Colonic mucosa (tissue), 4 donors: ENCODE measurements around the gene DPH7. TPM values are rescaled to one million over a fixed set of nuclear protein-coding genes. Genes with fewer than 3 reads are reported as not detected.

ENCODE experiments used
- DNase-seq: peaks from one replicate; pipeline ENCODE4 v3.0.0-alpha.2; 2020
- H3K27ac ChIP-seq: fragments of 200-600 bp; one replicate; pipeline ENCODE4 v1.8.0; 2021
- H3K27me3 ChIP-seq: fragments of 200-600 bp; one replicate; pipeline ENCODE4 v1.8.0; 2021
- H3K36me3 ChIP-seq: fragments of 200-600 bp; one replicate; pipeline ENCODE4 v1.8.0; 2021
- H3K4me1 ChIP-seq: fragments of 200-600 bp; one replicate; pipeline ENCODE4 v1.8.0; 2021; ENCODE audit warnings: mild to moderate bottlenecking
- H3K4me3 ChIP-seq: fragments of 200-600 bp; one replicate; pipeline ENCODE4 v1.8.0; 2021
- H3K9ac ChIP-seq, 2 donors: one replicate each; pipeline ENCODE4 v1.7.0; 2013; ENCODE audit warnings: control low read depth in 2 of 2, low read depth in 2 of 2, low read length in 2 of 2
- H3K9me3 ChIP-seq: fragments of 200-600 bp; one replicate; pipeline ENCODE4 v1.8.0; 2021
- intact Hi-C: fragments of 100-400 bp; cut with DNase I; formaldehyde crosslinking; loops from one replicate; pipeline ENCODE4 v1.14.1; 2022
- total RNA-seq, 2 donors: library from RNA; stranded (reverse); fragmentation: NEBNext Ultra II Directional in 1 of 2; extraction: Animal tissue kit (Norgen Biotek cat#: 25700) in 1 of 2; gene quantifications; one replicate each; pipeline ENCODE4 v1.2.1, GENCODE V29; 2021
- TF ChIP-seq, protein P1 (sequence below): fragments of 200-600 bp; IDR thresholded peaks from one replicate; pipeline ENCODE4 v1.8.0; 2022; ENCODE audit warnings: antibody characterized with exemption, mild to moderate bottlenecking
- donor health status: healthy.
- donor health status: DM: no; HTN: no; CAD: no.
- donor health status: DM: no; HTN: no; CAD: no.

Gene DPH7
- total RNA-seq, 2 donors from 2014 or later: 15.6 to 30.6 TPM

DNA sequence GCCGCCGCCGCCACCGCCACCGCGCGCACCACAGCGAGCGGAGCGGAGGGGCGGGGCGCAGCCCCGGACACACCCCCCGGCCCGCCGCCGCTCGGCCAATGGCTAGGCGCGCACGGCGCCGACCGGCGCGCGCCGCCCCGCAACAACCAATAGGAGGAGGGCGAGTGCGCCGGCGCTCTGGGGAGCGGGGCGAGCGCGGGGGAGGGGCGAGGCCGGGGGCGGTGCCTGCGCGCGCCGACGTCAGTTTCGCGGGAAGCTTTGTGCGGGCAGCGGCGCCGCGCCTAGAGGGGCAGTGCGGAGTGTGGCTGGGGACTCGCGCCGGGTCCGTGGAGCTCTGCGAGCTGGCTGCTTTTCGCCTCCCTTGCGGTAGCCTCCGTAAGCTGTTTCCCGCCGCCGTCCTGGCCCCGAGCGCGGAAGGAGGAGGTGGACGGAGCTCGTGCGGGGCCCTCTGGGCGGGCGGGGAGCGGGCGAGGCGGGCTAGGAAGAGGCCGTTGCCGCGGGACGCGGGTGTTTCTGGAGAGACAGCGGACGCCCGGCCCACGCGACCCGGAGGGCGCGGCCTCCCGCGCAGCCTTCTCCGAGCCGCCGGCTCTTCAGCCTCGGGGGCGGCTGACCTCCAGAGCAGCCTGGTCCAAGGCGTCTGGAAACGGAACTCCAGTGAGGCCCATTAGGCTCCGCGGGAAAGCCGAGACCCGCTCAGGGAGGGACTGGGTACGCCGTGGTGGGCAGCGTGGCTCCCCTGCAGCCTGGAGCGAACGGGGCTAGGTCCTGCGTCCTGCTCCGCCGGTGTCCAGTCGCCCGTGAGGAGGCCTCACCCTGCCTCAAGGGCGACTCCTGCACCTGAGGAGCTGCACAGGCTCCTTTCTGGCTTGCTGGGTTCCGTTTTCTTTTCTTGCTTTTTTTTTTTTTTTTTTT lies 12.0 kb upstream of the DPH7 start, which contains the start of gene ZMYND19:
Gene ZMYND19, minus strand, starts transcription at position 44 of the 915 bp plus-strand sequence. CDS start 249 bp downstream, outside the sequence.
- H3K9ac ChIP-seq: peak within 1 kb of the TSS; percentile 76 to 83
- H3K27me3 ChIP-seq: no peaks in the 10 kb centered on the region
- TF ChIP-seq, protein P1, sequence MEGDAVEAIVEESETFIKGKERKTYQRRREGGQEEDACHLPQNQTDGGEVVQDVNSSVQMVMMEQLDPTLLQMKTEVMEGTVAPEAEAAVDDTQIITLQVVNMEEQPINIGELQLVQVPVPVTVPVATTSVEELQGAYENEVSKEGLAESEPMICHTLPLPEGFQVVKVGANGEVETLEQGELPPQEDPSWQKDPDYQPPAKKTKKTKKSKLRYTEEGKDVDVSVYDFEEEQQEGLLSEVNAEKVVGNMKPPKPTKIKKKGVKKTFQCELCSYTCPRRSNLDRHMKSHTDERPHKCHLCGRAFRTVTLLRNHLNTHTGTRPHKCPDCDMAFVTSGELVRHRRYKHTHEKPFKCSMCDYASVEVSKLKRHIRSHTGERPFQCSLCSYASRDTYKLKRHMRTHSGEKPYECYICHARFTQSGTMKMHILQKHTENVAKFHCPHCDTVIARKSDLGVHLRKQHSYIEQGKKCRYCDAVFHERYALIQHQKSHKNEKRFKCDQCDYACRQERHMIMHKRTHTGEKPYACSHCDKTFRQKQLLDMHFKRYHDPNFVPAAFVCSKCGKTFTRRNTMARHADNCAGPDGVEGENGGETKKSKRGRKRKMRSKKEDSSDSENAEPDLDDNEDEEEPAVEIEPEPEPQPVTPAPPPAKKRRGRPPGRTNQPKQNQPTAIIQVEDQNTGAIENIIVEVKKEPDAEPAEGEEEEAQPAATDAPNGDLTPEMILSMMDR: no peak
- H3K9me3 ChIP-seq: no peaks in the 10 kb centered on the region
- no peaks in the 10 kb centered on the region for H3K36me3 ChIP-seq
- peak within 1 kb of the TSS; percentile 80 for H3K4me3 ChIP-seq
- no peak within 1 kb of the TSS for H3K27ac ChIP-seq
- intact Hi-C loops: no loop called here
- DNase-seq: peak; percentile 87
- H3K4me1 ChIP-seq: peaks cover 10% of the 10 kb centered on the region

DNA sequence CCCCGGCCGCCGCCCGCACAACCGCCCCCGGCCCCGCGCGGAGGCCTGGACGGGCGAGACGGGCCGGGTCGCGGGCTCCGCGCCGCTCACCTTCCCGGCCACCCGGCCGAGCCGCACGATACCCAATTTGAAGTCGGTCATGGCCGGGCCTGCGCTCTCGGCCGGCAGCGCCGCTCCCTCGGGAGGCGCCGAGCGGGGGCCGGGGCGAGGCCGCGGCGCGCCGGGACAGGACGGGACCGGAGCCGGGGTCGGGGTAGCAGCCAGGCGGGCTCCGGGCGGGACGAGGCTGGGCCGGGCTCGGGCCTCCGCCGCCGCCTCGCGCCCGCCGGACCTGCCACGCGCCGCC lies 11.4 kb upstream of the DPH7 start:
- no peak overlapping the region for H3K27ac ChIP-seq
- H3K27me3 ChIP-seq: no peaks in the 10 kb centered on the region
- intact Hi-C loops: no loop called here
- peak overlapping the region in 1 of 2 donors; percentile 81 for H3K9ac ChIP-seq
- no peak for DNase-seq
- no peaks in the 10 kb centered on the region for H3K36me3 ChIP-seq
- H3K4me1 ChIP-seq: peaks cover 10% of the 10 kb centered on the region
- TF ChIP-seq, protein P1: no peak
- H3K4me3 ChIP-seq: peak overlapping the region; percentile 80
- no peaks in the 10 kb centered on the region for H3K9me3 ChIP-seq

DNA sequence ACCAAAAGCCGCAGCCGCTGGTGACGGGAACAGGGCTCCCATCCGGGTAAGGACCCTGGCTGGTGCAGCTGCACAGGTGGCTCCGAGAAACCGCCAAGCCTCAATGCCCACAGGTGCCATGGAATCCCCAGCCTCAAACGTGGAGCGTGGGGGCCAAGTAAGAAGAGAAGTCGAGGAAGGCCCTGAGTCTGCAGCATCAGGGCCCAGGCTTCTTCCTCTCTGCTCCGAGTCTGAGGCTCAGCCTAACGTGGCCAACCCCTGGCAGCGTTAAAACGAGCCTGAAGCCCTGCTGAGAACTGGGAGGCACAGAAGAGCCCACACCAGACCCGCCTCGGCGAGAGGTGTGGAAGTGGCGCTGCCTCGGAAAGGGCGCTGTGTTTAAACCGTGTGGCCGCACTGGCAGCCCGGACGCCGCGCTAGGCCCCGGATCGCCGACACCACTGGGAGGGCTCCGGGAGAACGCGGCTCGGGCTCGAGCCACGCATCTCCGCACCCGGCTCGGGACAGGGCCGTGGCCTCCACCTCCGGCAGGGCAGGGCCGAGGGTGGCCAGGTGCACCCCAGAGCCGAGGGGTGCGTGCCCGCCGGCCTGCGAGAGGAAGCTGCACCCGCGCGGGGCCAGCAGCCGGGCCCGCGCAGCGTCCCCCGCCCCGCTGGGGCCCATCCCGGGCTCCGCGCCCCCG lies 10.9 kb upstream of the DPH7 start:
- H3K9ac ChIP-seq: peak overlapping the region; percentile 76 to 81
- no peaks in the 10 kb centered on the region for H3K9me3 ChIP-seq
- H3K36me3 ChIP-seq: no peaks in the 10 kb centered on the region
- H3K27me3 ChIP-seq: no peaks in the 10 kb centered on the region
- peaks cover 10% of the 10 kb centered on the region for H3K4me1 ChIP-seq
- intact Hi-C loops: no loop called here
- no peak for DNase-seq
- H3K4me3 ChIP-seq: peak overlapping the region; percentile 80
- no peak overlapping the region for H3K27ac ChIP-seq
- TF ChIP-seq, protein P1: no peak

DNA sequence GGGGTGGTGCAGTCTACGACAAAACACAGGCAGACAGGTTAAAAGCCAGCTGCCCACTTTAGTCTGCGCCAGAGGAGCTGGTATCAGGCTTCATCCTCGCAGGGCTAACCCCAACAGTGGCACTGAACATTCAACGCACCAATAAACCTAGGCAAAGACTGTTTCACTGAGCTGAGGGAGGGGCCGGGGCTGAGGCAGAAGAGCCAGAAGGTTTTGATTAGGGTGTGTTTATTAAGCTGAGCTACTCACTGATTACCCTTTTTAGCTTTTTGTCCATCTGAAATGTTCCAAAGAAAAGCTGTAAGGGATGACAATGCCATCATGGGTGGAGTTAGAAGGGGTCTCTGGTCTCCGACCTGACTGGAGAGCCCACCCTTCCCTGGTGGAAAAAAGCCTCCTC lies 10.2 kb upstream of the DPH7 start:
- intact Hi-C loops: no loop called here
- Histone ChIP-seq H3K9me3 (no peaks in the 10 kb centered on the region), H3K4me3 (no peak overlapping the region), H3K36me3 (no peaks in the 10 kb centered on the region), H3K4me1 (peaks cover 10% of the 10 kb centered on the region), H3K9ac (peak overlapping the region in 1 of 2 donors; percentile 76), H3K27me3 (no peaks in the 10 kb centered on the region), H3K27ac (no peak overlapping the region)
- TF ChIP-seq, protein P1: no peak
- no peak for DNase-seq

DNA sequence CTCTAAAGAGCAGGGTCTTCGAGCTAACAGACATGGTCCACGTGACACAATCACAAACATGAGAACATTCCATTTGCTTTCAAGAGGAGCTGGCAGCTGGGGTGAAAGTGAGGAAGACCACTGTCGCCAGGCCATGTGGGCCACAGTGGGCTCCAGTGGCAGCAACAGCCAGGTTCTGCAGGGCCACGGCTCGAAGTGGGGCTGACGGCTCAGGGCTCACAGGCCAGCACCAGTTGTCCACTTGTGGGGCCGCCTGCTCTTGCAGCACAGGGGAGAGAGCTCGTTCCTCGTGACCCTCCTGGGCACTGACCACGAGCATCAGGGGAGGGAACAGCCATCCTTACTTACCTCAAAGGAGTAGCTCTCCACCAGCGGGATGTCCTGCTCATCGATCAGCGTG lies 9.6 kb upstream of the DPH7 start:
- no peaks in the 10 kb centered on the region for H3K9me3 ChIP-seq
- no peaks in the 10 kb centered on the region for H3K36me3 ChIP-seq
- intact Hi-C loops: no loop called here
- TF ChIP-seq, protein P1: no peak
- no peaks in the 10 kb centered on the region for H3K27me3 ChIP-seq
- H3K27ac ChIP-seq: no peak overlapping the region
- H3K4me1 ChIP-seq: peaks cover 10% of the 10 kb centered on the region
- no peak overlapping the region for H3K9ac ChIP-seq
- DNase-seq: no peak
- H3K4me3 ChIP-seq: no peak overlapping the region
